NCI-H2029 (cell line): Measurements from ENCODE around the gene ANKRD37.
"Not testable (repeated sequence)": the region's sequence is repeated elsewhere in the genome, so short reads cannot be mapped to it uniquely, and the experiment has no call there.

Experiments used
- DNase-seq: peaks from one replicate; lab custom pipeline; 2025; lab: John Stamatoyannopoulos, UW

ANKRD37 gene

GRCh38 chr4:185396724-185397385, at the start of gene ANKRD37:
ANKRD37 (plus strand) TSS chr4:185396841; CDS start chr4:185396924, 83 bp downstream.
- peak; percentile 84 for DNase-seq

DNA sequence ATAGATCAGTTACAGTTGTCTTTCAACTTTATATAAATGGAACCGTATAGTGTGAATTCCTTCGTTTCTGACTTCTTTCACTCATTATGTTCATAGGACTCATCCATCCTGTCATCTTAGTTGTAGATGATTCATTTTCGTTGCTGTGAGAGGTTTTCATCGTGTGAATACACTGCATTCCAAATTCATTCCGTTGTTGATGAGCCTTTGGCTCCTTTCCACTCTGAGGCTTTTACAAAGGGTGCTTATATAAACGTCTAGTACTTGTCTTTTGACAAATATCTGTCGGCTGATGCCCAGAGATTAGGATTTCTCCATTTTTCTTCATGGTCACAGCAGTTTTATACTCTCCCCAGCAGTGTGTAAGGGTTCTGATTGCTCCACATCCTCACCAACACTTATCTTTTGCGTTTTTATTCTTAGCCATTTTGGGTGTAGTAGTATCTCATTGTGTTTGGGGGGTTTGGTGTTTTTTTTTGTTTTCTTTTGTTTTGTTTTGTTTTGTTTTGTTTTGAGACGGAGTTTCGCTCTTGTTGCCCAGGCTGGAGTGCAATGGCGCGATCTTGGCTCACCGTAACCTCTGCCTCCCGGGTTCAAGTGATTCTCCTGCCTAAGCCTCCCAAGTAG, 49.6 kb upstream of the ANKRD37 start:
- DNase-seq = no peak

- DNase-seq = no peak
These were observed 45.0 kb upstream of the ANKRD37 start for GRCh38 chr4:185351691-185352090.

- no peak for DNase-seq
These were observed 44.4 kb upstream of the ANKRD37 start for GRCh38 chr4:185352202-185352601.

GRCh38 chr4:185352741-185353140, 43.9 kb upstream of the ANKRD37 start:
- DNase-seq = no peak

DNA sequence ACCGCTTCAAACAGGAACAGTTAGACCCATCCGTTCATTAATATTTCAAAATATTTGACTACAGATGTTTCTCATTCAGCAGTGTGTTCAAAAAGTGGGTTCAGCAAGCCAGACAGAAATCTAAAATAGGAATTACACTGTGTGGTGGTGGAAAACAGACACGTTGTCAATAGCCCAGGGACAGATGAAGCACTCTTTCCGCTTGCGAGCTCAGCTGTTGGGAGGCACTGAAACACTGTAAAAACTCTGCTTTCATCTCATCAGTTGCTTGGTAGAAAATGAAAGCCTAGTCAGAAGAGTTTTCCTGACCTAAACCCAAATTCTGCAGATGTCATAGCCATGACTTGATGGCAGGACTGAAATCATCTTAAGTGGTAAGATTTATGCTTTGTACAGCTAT, 39.4 kb upstream of the ANKRD37 start:
- no peak for DNase-seq

DNA sequence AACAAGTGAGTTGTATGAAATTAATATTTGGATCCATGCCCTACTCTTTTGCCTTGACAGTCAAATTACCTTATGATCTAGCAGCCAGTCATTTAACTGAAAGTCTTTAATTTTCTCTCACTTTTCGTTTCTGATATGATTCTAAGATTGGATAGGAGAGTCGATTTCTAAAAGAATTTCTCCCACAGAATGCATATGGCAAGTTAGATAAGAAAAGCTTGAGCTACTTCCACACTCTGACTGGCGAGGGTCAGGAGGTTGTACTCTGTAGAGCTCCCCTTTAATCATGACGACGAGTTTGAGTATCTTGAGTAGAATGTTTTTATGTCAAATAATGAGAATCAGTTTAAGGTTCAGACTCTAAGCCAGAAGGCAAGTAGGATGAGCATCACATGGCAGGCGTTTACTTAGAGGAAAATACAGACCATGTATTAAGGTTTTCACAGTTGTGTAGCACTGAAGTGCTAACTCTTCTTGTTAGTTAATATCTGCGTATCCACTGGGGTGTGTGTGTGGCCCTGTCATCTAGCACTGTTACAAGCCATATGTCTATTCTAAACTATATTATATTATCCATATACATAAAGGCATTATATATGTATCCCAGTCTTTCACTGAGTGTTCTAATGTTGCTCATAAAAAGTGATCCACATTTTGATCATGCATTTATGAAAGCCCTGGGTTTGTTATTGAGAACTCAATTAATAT, 38.8 kb upstream of the ANKRD37 start:
- no peak for DNase-seq

DNA sequence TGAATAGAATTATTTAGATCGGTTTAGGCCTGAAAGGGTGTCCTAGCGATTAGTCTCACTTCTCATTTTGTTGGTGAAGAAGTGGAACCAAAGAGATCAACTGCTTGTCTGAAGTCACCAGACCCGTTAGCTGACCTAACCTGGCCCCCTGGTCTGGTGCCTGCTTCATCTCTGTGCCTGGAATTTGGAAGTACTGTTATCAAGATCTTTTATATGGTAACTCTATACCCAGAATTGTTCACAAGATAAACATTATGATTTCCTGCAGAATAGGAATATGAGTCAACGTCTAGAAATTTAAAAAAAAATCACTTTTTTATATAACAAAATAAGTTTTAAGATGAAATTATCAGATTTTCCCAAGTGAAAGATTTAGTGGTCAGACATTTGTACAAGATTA, 38.1 kb upstream of the ANKRD37 start:
- no peak for DNase-seq

- DNase-seq = no peak
These were observed 37.7 kb upstream of the ANKRD37 start for GRCh38 chr4:185358959-185359358.

DNA sequence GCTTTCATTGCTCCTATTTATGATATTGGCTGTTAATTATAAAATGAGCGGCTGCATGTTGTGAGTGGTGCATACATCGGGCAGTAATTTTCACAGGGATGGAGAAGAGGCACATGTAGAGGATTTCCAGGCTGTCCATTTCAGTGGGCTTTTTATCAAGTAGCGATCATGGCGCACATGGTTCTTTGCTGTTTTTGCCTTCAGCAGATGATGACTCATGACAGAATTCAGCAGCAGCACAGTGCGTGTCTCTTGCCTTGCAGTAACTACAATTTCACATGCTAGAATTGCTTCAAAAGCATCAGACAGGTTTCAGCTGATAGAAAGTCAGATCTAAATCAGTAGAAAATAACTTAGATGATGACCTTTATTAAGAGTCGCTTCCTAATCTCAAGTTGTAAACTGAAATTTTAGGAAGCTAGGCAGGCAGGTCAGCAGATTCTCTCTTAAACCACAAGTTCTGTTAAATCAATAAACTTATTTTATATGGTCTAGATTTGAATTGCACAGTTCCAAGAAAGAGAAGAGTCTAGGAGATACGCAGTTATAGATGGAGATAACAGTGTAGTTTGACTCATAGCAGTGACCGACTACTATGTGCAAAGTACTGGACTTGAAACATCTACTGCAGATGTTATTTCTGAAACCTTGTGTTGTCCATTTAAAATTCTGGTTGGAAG, 36.7 kb upstream of the ANKRD37 start:
- no peak for DNase-seq

- DNase-seq = no peak
These were observed 34.8 kb upstream of the ANKRD37 start for GRCh38 chr4:185361872-185362271.

- not testable (repeated sequence) for DNase-seq
These were observed 34.1 kb upstream of the ANKRD37 start for GRCh38 chr4:185362570-185362969.

DNA sequence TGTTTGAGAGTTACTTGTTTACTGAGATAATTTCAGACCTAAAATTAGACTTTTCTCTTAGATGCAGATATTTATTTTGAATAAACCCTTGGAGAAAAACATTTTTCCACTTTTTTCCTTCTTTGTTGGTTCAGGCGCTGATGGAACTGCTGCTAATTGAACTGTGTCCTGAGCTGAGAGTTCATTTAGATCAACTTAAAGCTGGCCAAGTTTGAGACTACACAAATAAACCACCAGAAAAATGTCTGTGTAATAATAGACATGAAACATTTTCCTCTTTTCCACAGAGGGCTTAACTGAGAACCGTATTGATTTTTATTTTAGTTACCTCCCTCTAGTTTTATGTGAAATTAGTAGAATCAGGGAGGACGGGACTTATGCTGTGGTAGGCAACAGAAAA, 33.4 kb upstream of the ANKRD37 start:
- no peak for DNase-seq

GRCh38 chr4:185364886-185365285, 31.8 kb upstream of the ANKRD37 start:
- no peak for DNase-seq

DNA sequence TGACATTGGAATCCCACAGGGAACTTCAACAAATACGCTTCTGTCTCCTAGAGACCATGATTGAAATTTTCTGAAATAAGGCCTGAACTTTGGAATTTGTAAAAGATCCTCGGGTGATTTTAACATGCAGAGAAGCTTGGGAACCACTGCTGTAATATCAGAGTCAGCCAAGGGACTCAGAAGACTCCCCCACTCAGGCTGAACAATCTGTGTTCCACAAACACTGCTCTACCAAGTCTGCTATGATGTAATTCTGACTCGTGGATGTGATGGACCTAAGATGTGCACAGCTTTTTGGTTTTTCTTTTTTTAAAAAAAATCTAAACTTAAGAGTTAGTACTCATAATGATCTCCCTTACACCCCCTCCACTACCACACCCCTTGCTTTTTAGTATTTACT, 26.9 kb upstream of the ANKRD37 start:
- no peak for DNase-seq

DNA sequence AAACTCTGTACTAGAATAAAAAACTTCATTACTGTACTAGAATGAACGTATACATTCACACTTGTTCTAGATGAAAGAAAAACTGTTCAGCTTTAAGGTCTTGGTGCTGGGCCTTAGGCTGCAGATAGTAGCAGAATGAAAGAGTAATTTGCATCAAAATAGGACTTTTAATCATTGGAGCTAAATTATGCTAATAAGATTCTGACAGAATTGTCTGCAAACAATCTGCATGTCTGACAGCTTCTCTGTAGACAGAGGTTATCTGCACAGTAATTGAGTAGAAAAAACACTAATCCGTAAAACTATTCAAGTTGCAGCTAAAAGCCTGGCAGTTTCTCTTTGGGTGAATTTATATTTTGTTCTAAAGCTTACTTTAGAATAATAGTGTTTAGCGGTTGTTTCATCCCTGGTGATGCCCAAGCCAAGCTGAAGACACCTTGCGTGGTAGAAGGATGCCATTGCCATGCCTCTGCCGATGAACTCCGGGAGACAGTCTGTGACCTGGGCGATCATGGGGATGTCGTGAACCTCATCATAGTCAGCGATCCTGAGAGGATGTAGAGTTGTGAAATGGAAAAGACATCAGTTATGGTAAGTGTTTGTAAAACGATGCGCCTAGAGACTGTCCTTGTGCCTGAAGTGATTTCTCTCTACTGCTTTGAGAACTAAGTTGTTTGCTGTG, 26.2 kb upstream of the ANKRD37 start:
- no peak for DNase-seq

DNA sequence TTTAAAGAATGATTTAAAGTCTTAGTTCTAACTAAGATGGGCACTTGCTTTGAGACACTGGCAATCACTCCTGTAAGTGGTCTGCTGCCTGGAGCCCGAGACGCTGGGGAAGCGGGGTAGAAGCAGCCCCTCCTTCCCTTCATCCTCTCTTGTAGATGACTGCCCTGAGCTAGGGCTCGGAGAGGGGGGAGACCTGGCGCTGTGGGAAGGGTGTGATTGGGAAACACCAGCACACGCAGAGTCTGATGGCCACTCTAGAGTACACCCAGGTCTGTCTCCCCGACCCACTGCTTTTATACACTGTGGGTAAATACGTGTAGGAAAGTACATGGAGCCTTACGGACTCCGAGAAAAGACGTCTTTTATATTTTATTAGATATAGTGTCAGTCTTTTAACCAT, 24.9 kb upstream of the ANKRD37 start:
- DNase-seq = no peak

GRCh38 chr4:185374027-185374426, 22.6 kb upstream of the ANKRD37 start:
- DNase-seq = no peak

DNA sequence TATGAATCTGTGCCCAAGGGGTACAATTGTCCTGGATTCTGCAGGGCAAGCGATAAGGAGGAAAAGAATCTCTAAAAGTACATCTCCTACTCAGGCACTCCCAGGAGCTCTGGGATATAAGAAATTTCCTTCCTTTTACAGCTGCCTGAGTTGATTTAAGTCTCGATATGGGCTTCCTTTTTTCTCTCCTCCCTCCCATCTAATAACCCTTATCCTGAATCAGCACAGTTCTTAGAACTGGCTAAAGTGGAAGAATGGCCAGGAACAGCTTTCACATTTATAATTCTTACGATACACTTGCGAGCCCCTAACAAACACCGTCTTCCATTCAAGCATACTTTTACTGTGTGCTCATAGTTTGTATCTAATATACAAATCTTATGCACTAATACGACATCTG, 22.1 kb upstream of the ANKRD37 start:
- no peak for DNase-seq

DNA sequence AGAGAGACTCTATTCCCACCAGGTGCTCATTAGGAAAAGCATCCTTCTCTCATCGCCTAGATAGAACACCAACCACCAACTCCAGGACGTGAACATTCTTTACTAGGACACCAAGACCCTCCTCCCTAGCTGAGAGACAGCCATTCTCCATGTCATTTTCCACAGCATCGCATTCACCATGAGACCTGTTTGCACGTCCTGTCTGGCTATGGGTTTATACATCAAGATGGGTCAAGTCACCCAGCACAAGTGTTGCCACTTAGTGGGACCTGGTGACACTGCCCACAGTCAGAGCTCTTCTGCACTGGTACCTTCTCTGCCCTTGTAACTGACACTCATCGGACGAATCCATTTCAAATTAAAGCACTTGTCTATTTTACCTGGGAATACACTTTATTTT, 18.4 kb upstream of the ANKRD37 start:
- no peak for DNase-seq

DNA sequence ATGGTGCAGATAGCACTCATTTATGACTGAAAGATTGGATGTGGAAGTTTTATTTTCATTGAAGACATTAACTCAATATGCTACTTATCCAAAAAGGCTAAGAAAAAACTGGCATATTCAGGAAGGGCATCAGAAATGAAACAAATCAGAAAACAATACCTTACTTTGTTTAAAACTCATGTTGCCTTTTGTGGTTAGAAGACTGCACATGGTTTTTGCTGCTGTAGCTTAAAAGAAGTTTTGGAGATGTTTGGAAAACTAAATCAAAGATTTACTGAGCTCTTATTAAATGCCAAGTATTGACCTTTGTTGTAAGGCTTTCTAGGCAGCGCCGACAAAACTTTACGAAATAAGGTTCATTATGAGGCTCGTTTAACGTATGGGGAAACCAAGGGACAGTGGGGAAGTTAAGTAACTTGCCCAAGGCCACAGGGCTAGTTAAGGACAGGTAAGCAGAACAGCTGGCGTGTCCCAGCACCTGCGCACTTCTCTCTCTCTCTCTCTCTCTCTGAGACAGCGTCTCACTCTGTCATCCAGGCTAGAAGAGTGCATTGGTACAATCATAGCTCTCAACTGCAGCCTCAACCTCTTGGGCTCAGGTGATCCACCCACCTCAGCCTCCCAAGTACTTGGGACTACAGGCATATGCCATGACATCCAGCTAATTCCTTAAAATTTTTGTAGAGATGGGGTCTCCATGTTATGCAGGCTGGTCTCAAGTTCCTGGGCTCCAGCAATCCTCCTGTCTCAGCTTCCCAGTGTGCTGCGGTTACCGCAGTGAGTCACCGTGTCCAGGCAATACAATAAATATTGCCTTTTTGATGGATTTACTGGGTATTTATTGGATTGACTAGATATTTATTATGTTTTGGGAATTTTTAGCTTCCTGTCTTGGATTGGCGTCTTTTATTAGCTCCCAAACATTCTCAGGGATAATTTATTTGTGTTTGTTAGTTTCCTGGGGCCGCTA, 17.0 kb upstream of the ANKRD37 start:
- DNase-seq = no peak
